Activated naive CD4-positive, alpha-beta T cell treated with anti-CD3 and anti-CD28 coated beads for 36 hours (primary cell): ENCODE data around the gene MATR3. TPM values are rescaled to one million over a fixed set of nuclear protein-coding genes. Genes with fewer than 3 reads are reported as not detected.

ENCODE experiments used
- total RNA-seq, 2 experiments: library from RNA; stranded (reverse); gene quantifications; one replicate each; pipeline ENCODE4 v1.2.3, GENCODE V29; 2021

MATR3 gene
- total RNA-seq, 2 experiments from 2014 or later: 137 to 164 TPM

Other genes starting within 250 kb of the MATR3 start
- gene SIL1, start 95.4 kb upstream of the MATR3 start, total RNA-seq: 10 to 100 TPM; 21.4 to 29.6 TPM
- gene PAIP2, start 48.1 kb downstream of the MATR3 start, total RNA-seq: 10 to 100 TPM; 68.8 to 74.3 TPM
- under 1 TPM in 1 of 2 experiments, not detected in 1; 0.62 TPM for gene SLC23A1, start 89.6 kb downstream of the MATR3 start, total RNA-seq
- gene MZB1, start 96.2 kb downstream of the MATR3 start, total RNA-seq: 1 to 10 TPM; 2.0 to 2.8 TPM
- gene PROB1, start 101.4 kb downstream of the MATR3 start, total RNA-seq: 1 to 10 TPM; 1.1 to 1.2 TPM
- 1 to 10 TPM; 6.0 to 7.4 TPM for gene SPATA24, start 110.3 kb downstream of the MATR3 start, total RNA-seq
- 10 to 100 TPM; 18.1 to 18.8 TPM for gene DNAJC18, start 145.8 kb downstream of the MATR3 start, total RNA-seq
- gene ECSCR, start 169.0 kb downstream of the MATR3 start, total RNA-seq: under 1 TPM; 0.74 to 0.81 TPM
- gene SMIM33, start 177.3 kb downstream of the MATR3 start, total RNA-seq: under 1 TPM; 0.14 to 0.37 TPM
- 100 to 1,000 TPM; 136 to 140 TPM for gene STING1, start 189.0 kb downstream of the MATR3 start, total RNA-seq